HepG2 (cell line): Measurements from ENCODE around the gene RBM22. TPM values are rescaled to one million over a fixed set of nuclear protein-coding genes. Genes with fewer than 3 reads are reported as not detected.

Source experiments
- CAMTA2 ChIP-seq: sonication (generic); formaldehyde crosslinking; IDR thresholded peaks from 2 replicates; pipeline ENCODE4 v1.4.0; 2020; ENCODE audit warnings: mild to moderate bottlenecking, missing genetic modification reagents, borderline replicate concordance
- CHD4 ChIP-seq: fragments of 200-600 bp; sonication (generic); IDR thresholded peaks from 2 replicates; pipeline ENCODE4 v1.7.0; 2017; ENCODE audit warnings: mild to moderate bottlenecking, low read length, borderline replicate concordance
- CTCF ChIP-seq: sonication (generic); formaldehyde crosslinking; IDR thresholded peaks from 2 replicates; pipeline ENCODE4 v1.5.0; 2020; ENCODE audit warnings: mild to moderate bottlenecking, missing genetic modification reagents, moderate library complexity
- ETV6 ChIP-seq: sonication (generic); formaldehyde crosslinking; conservative IDR thresholded peaks from 2 replicates; pipeline ENCODE4 v1.4.0; 2020; ENCODE audit warnings: missing genetic modification reagents
- GFI1 ChIP-seq: sonication (generic); formaldehyde crosslinking; IDR thresholded peaks from 2 replicates; pipeline ENCODE4 v1.5.0; 2020; ENCODE audit warnings: missing genetic modification reagents, mild to moderate bottlenecking, borderline replicate concordance
- HDAC1 ChIP-seq: sonication (generic); formaldehyde crosslinking; IDR thresholded peaks from 2 replicates; pipeline ENCODE4 v1.5.1; 2020; ENCODE audit warnings: mild to moderate bottlenecking, missing genetic modification reagents
- HIVEP1 ChIP-seq: sonication (generic); formaldehyde crosslinking; IDR thresholded peaks from 2 replicates; pipeline ENCODE4 v1.4.0; 2020; ENCODE audit warnings: mild to moderate bottlenecking, missing genetic modification reagents
- HMG20B ChIP-seq: conservative IDR thresholded peaks from 2 replicates; pipeline ENCODE4 v1.6.1; 2016; ENCODE audit warnings: missing genetic modification reagents, missing compliant biosample characterization
- KLF12 ChIP-seq: sonication (generic); formaldehyde crosslinking; IDR thresholded peaks from 2 replicates; pipeline ENCODE4 v1.4.0; 2020; ENCODE audit warnings: missing genetic modification reagents, borderline replicate concordance
- NFKBIZ ChIP-seq: IDR thresholded peaks from 2 replicates; pipeline ENCODE4 v1.6.1; 2018; ENCODE audit warnings: missing genetic modification reagents, missing compliant biosample characterization
- NFRKB ChIP-seq: fragments of 450-650 bp; IDR thresholded peaks from 2 replicates; pipeline ENCODE4 v1.6.1; 2017
- PATZ1 ChIP-seq: sonication (generic); formaldehyde crosslinking; IDR thresholded peaks from 2 replicates; pipeline ENCODE4 v1.4.0; 2020; ENCODE audit warnings: missing genetic modification reagents
- U2AF2 ChIP-seq: fragments of 200-400 bp; formaldehyde crosslinking; IDR thresholded peaks from 2 replicates; pipeline ENCODE4 v1.6.1; 2017; ENCODE audit warnings: low read depth, mild to moderate bottlenecking, low read length
- ZNF10 ChIP-seq: sonication (generic); formaldehyde crosslinking; IDR thresholded peaks from 2 replicates; pipeline ENCODE4 v1.4.0; 2020; ENCODE audit warnings: mild to moderate bottlenecking, low read depth, missing genetic modification reagents, borderline replicate concordance
- ZNF101 ChIP-seq: sonication (generic); formaldehyde crosslinking; IDR thresholded peaks from 2 replicates; pipeline ENCODE4 v1.4.0; 2020; ENCODE audit warnings: mild to moderate bottlenecking, low read depth, missing genetic modification reagents, borderline replicate concordance
- ZNF354B ChIP-seq: sonication (generic); formaldehyde crosslinking; IDR thresholded peaks from 2 replicates; pipeline ENCODE4 v1.8.0; 2022; ENCODE audit warnings: mild to moderate bottlenecking, missing genetic modification reagents
- ZNF431 ChIP-seq: sonication (generic); formaldehyde crosslinking; IDR thresholded peaks from 2 replicates; pipeline ENCODE4 v1.9.0; 2022; ENCODE audit warnings: missing genetic modification reagents, low read depth, mild to moderate bottlenecking, borderline replicate concordance
- ZNF460 ChIP-seq: sonication (generic); formaldehyde crosslinking; IDR thresholded peaks from 2 replicates; pipeline ENCODE4 v1.5.1; 2020; ENCODE audit warnings: missing genetic modification reagents, mild to moderate bottlenecking, borderline replicate concordance
- polyA plus RNA-seq, 8 experiments: library from polyadenylated mRNA; depleted of rRNA in 3 of 8; stranded (reverse) in 7 of 8; unstranded in 1 of 8; fragments of >200 nt; fragmentation: Illumina TruSeq in 4 of 8; extraction: Trizol in 4 of 8; gene quantifications; 2 replicates each; pipeline versions ENCODE4 v1.2.1 to v1.2.3, GENCODE V29; 2011 to 2016; ENCODE audit warnings: low read depth in 4 of 8, missing spikeins in 1 of 8, mixed read lengths in 1 of 8; ENCODE audit not compliant: insufficient read depth in 1 of 8
- total RNA-seq, 5 experiments: library from RNA; depleted of rRNA; stranded (reverse); fragments of >200 nt; fragmentation: Illumina TruSeq; extraction: Trizol; gene quantifications; 2 replicates each; pipeline ENCODE4 v1.2.3, GENCODE V29; 2016; ENCODE audit warnings: low read depth in 1 of 5
- TF ChIP-seq, protein P1 (sequence below): sonication (generic); formaldehyde crosslinking; IDR thresholded peaks from 2 replicates; pipeline ENCODE4 v1.4.0; 2020; ENCODE audit warnings: mild to moderate bottlenecking, low read depth, missing genetic modification reagents
- TF ChIP-seq, protein P2 (sequence below), 2 experiments: fragments of 450-650 bp in 1 of 2; sonication (generic) in 1 of 2; formaldehyde crosslinking; IDR thresholded peaks; 2 replicates each; pipeline versions ENCODE4 v1.5.0 to v1.8.0; 2020 to 2022; ENCODE audit warnings: mild to moderate bottlenecking in 1 of 2, missing genetic modification reagents in 1 of 2
- TF ChIP-seq, protein P3 (sequence below): sonication (generic); formaldehyde crosslinking; IDR thresholded peaks from 2 replicates; pipeline ENCODE4 v1.8.0; 2022; ENCODE audit warnings: missing genetic modification reagents, mild to moderate bottlenecking, inconsistent platforms, borderline replicate concordance

Gene RBM22
- total and polyA plus RNA-seq, 2 of the 13 experiments (the other 11 are each of a cell fraction or from before 2014, with no cell fraction given), result 28.3 to 35.0 TPM

- peak; percentile 61 for TF ChIP-seq PATZ1 (CRISPR knock-in tag)
- TF ChIP-seq, protein P1, sequence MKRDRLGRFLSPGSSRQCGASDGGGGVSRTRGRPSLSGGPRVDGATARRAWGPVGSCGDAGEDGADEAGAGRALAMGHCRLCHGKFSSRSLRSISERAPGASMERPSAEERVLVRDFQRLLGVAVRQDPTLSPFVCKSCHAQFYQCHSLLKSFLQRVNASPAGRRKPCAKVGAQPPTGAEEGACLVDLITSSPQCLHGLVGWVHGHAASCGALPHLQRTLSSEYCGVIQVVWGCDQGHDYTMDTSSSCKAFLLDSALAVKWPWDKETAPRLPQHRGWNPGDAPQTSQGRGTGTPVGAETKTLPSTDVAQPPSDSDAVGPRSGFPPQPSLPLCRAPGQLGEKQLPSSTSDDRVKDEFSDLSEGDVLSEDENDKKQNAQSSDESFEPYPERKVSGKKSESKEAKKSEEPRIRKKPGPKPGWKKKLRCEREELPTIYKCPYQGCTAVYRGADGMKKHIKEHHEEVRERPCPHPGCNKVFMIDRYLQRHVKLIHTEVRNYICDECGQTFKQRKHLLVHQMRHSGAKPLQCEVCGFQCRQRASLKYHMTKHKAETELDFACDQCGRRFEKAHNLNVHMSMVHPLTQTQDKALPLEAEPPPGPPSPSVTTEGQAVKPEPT (CRISPR knock-in tag), result no peak
- TF ChIP-seq GFI1 (CRISPR knock-in tag), result 0 out of 2 replicates have a peak, but pooled peaks have one; percentile 14
- no peak for TF ChIP-seq NFKBIZ (CRISPR knock-in tag)
- peak; percentile 80; the same call in 1 of the 2 replicates for TF ChIP-seq HIVEP1 (CRISPR knock-in tag)
- TF ChIP-seq, protein P2, sequence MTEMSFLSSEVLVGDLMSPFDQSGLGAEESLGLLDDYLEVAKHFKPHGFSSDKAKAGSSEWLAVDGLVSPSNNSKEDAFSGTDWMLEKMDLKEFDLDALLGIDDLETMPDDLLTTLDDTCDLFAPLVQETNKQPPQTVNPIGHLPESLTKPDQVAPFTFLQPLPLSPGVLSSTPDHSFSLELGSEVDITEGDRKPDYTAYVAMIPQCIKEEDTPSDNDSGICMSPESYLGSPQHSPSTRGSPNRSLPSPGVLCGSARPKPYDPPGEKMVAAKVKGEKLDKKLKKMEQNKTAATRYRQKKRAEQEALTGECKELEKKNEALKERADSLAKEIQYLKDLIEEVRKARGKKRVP (CRISPR knock-in tag; IDR thresholded peaks at IDR 0.05), result no peak
- TF ChIP-seq ETV6 (CRISPR knock-in tag), result 0 out of 2 replicates have a peak, but pooled peaks have one; percentile 52
- TF ChIP-seq U2AF2, result no peak
- TF ChIP-seq ZNF10, result no peak
- peak; percentile 93; the same call in 1 of the 2 replicates for TF ChIP-seq CAMTA2 (CRISPR knock-in tag)
- peak; percentile 83 for TF ChIP-seq KLF12 (CRISPR knock-in tag)
- TF ChIP-seq ZNF460 (CRISPR knock-in tag), result no peak; the same call in 1 of the 2 replicates
- peak; percentile 72 for TF ChIP-seq CTCF (CRISPR knock-in tag)
- no peak for TF ChIP-seq CHD4
- TF ChIP-seq ZNF431 (CRISPR knock-in tag), result no peak
- no peak for TF ChIP-seq ZNF101
- peak; percentile 79 for TF ChIP-seq HDAC1
- TF ChIP-seq, protein P3, sequence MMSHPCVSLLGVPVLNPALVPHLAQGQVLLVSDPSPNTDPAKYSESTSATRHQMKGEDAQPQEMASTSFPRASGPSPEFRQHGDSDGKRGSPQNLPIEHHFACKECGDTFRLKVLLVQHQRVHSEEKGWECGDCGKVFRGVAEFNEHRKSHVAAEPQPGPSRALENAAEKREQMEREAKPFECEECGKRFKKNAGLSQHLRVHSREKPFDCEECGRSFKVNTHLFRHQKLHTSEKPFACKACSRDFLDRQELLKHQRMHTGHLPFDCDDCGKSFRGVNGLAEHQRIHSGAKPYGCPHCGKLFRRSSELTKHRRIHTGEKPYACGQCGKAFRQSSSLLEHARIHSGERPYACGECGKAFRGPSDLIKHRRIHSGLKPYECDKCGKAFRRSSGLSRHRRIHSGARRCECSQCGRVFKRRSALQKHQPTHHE, result peak; percentile 81; the same call in 1 of the 2 replicates
- peak; percentile 73; the same call in 1 of the 2 replicates for TF ChIP-seq ZNF354B (CRISPR knock-in tag)
- no peak for TF ChIP-seq NFRKB
- TF ChIP-seq HMG20B (CRISPR knock-in tag), result no peak
Observed at GRCh38 chr5:150700594-150701377, at the start of gene RBM22 (continued).
